Stomach smooth muscle (tissue), 2 donors: Measurements from ENCODE around the gene CLASRP.

ENCODE experiments used
- H3K27ac ChIP-seq: one replicate; pipeline ENCODE4 v1.7.0; 2013; ENCODE audit warnings: mild to moderate bottlenecking, low read length, inconsistent platforms
- H3K27me3 ChIP-seq, 2 donors: one replicate each; pipeline ENCODE4 v1.7.0; 2013; ENCODE audit warnings: low read length in 2 of 2; ENCODE audit not compliant: insufficient read depth in 2 of 2, control insufficient read depth in 1 of 2
- H3K36me3 ChIP-seq, 2 donors: one replicate each; pipeline ENCODE4 v1.7.0; 2013; ENCODE audit warnings: low read length in 2 of 2; ENCODE audit not compliant: control insufficient read depth in 2 of 2, insufficient read depth in 2 of 2
- H3K4me1 ChIP-seq: one replicate; pipeline ENCODE4 v1.7.0; 2013; ENCODE audit warnings: low read length; ENCODE audit not compliant: control insufficient read depth, insufficient read depth
- H3K4me3 ChIP-seq, 2 donors: one replicate each; pipeline ENCODE4 v1.7.0; 2013; ENCODE audit warnings: low read length in 2 of 2
- H3K9ac ChIP-seq, 2 donors: one replicate each; pipeline ENCODE4 v1.7.0; 2013; ENCODE audit warnings: low read length in 2 of 2, mild to moderate bottlenecking in 1 of 2
- H3K9me3 ChIP-seq, 2 donors: one replicate each; pipeline ENCODE4 v1.7.0; 2013; ENCODE audit warnings: low read length in 2 of 2; ENCODE audit not compliant: control insufficient read depth in 2 of 2
- donor health status: healthy.
- donor health status: Pancreatic carcinoma.

CLASRP gene

GRCh38 chr19:45097776-45098520, 59.1 kb downstream of the CLASRP start:
- peak overlapping the region in 1 of 2 donors; percentile 35 for H3K4me3 ChIP-seq
- peak overlapping the region; percentile 70 for H3K27ac ChIP-seq
- no peak overlapping the region for H3K9ac ChIP-seq
- H3K4me1 ChIP-seq: peaks cover 75% of the 10 kb centered on the region
- no peaks in the 10 kb centered on the region for H3K27me3 ChIP-seq
- no peaks in the 10 kb centered on the region for H3K36me3 ChIP-seq
- no peaks in the 10 kb centered on the region for H3K9me3 ChIP-seq

GRCh38 chr19:45098521-45099466, 59.9 kb downstream of the CLASRP start:
- no peaks in the 10 kb centered on the region for H3K36me3 ChIP-seq
- peak overlapping the region; percentile 70 for H3K27ac ChIP-seq
- H3K27me3 ChIP-seq: no peaks in the 10 kb centered on the region
- no peaks in the 10 kb centered on the region for H3K9me3 ChIP-seq
- peaks cover 74% of the 10 kb centered on the region for H3K4me1 ChIP-seq
- peak overlapping the region in 1 of 2 donors; percentile 5 for H3K9ac ChIP-seq
- H3K4me3 ChIP-seq: peak overlapping the region in 1 of 2 donors; percentile 35

DNA sequence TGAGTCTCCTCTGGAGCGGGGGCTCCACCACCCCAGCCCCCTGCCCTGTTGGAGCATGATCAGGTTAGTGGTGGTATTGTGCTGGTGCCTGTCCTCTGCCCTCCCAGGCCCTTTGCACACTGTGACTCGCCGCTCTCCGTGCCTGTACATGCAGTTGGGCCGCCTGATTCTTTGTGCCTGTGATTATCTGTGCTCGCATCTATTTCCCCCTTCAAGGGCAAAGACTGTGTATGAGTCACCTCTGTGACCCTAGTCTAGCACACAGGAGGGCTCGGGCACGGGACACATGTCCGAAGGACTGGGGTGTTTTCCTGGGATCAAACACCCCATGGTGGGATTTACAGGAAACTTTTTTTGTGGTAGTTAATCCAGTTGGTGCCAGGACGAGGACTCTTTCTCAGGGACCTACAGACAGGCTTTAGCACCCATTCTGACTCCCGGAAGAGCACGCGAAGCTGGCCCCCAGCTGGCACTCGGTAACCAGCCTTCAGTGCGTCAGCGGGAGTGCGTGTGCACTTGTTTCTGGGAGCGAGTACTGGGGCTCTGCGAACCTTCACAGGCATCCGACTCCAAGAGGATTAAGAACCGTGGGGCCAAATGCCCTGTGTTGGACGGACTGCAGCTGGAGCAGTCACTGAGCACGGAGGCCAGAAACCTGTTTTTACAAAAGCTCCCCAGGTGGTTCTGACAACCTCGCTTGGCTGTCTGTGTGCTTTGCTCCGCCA, 60.8 kb downstream of the CLASRP start:
- peaks cover 73% of the 10 kb centered on the region for H3K4me1 ChIP-seq
- H3K27me3 ChIP-seq: no peaks in the 10 kb centered on the region
- peak overlapping the region in 1 of 2 donors; percentile 15 for H3K4me3 ChIP-seq
- H3K36me3 ChIP-seq: no peaks in the 10 kb centered on the region
- H3K27ac ChIP-seq: peak overlapping the region; percentile 70
- no peaks in the 10 kb centered on the region for H3K9me3 ChIP-seq
- H3K9ac ChIP-seq: peak overlapping the region in 1 of 2 donors; percentile 42

DNA sequence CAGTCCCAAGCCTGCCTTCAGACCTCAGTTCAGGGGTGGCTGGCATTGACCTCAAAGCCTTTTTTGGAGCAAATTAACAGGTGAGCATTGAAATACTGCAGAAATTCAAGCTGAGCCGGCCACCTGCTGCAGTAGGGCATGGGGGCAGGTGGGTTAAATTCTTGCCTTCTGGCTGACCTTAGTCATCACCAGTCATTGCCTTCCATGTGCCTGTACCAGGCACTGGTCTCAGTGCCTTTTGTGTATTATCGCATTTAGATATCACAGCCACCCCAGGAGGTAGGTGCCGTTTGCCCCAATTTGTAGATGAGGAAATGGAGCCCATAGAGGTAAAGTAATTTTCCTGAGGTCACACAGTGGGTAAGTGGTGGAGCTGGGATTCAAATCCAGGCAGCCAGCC, 61.4 kb downstream of the CLASRP start:
- Histone ChIP-seq H3K27ac (peak overlapping the region; percentile 70), H3K9ac (no peak overlapping the region), H3K9me3 (no peaks in the 10 kb centered on the region), H3K4me3 (no peak overlapping the region), H3K36me3 (no peaks in the 10 kb centered on the region), H3K27me3 (no peaks in the 10 kb centered on the region), H3K4me1 (peaks cover 71% of the 10 kb centered on the region)

DNA sequence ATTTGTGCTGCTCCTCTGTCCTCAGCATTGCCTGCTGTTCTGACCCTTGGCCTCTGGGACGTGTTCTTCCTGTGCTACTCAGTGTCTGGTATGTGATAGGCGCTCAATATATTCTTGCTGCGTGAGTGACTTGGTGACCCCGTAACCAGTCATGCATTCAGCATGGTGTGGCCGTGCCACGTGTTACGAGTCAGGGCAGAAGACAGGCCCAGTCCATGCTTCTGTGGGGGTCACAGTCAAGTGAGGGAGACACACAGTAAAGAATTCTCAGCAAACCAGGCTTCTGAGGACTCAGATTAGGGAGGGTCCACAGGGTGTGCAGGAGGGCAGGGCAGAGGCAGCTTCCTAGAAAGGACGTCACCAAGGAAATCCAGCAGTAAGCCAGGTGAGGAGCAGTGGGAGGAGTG, 62.0 kb downstream of the CLASRP start:
- H3K36me3 ChIP-seq: no peaks in the 10 kb centered on the region
- no peak overlapping the region for H3K4me3 ChIP-seq
- H3K9ac ChIP-seq: peak overlapping the region in 1 of 2 donors; percentile 36
- peak overlapping the region; percentile 70 for H3K27ac ChIP-seq
- peaks cover 64% of the 10 kb centered on the region for H3K4me1 ChIP-seq
- no peaks in the 10 kb centered on the region for H3K27me3 ChIP-seq
- no peaks in the 10 kb centered on the region for H3K9me3 ChIP-seq

- no peaks in the 10 kb centered on the region for H3K27me3 ChIP-seq
- no peak overlapping the region for H3K4me3 ChIP-seq
- H3K9ac ChIP-seq: no peak overlapping the region
- H3K4me1 ChIP-seq: peaks cover 57% of the 10 kb centered on the region
- H3K36me3 ChIP-seq: no peaks in the 10 kb centered on the region
- H3K27ac ChIP-seq: no peak overlapping the region
- H3K9me3 ChIP-seq: no peaks in the 10 kb centered on the region
Measured at GRCh38 chr19:45101806-45102205, 63.0 kb downstream of the CLASRP start.

DNA sequence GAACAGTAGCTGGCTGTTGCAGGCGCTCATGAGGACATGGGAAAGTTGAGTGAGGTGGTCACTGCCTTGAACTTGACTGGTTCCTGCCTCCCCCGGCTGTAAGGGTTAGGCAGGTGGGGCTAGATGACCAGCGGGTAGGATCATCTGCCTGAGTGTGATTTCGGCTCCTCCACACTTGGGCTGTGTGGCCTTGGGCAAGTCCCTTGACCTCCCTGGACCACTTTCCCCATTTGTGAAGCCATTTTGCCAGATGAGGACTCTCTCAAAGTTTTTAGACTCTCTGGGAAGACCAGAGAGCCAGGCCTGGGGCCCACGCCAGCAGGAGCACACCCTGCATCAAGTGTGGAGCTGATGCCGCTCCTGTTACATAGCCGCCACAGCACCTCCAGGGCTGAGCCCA, 63.6 kb downstream of the CLASRP start:
- Histone ChIP-seq H3K4me3 (no peak overlapping the region), H3K27me3 (no peaks in the 10 kb centered on the region), H3K9ac (no peak overlapping the region), H3K4me1 (peaks cover 50% of the 10 kb centered on the region), H3K27ac (no peak overlapping the region), H3K9me3 (no peaks in the 10 kb centered on the region), H3K36me3 (no peaks in the 10 kb centered on the region)

GRCh38 chr19:45103156-45103507, 64.3 kb downstream of the CLASRP start:
- Histone ChIP-seq H3K27ac (no peak overlapping the region), H3K9me3 (no peaks in the 10 kb centered on the region), H3K4me3 (peak overlapping the region in 1 of 2 donors; percentile 22), H3K4me1 (peaks cover 43% of the 10 kb centered on the region), H3K36me3 (no peaks in the 10 kb centered on the region), H3K9ac (no peak overlapping the region), H3K27me3 (no peaks in the 10 kb centered on the region)

DNA sequence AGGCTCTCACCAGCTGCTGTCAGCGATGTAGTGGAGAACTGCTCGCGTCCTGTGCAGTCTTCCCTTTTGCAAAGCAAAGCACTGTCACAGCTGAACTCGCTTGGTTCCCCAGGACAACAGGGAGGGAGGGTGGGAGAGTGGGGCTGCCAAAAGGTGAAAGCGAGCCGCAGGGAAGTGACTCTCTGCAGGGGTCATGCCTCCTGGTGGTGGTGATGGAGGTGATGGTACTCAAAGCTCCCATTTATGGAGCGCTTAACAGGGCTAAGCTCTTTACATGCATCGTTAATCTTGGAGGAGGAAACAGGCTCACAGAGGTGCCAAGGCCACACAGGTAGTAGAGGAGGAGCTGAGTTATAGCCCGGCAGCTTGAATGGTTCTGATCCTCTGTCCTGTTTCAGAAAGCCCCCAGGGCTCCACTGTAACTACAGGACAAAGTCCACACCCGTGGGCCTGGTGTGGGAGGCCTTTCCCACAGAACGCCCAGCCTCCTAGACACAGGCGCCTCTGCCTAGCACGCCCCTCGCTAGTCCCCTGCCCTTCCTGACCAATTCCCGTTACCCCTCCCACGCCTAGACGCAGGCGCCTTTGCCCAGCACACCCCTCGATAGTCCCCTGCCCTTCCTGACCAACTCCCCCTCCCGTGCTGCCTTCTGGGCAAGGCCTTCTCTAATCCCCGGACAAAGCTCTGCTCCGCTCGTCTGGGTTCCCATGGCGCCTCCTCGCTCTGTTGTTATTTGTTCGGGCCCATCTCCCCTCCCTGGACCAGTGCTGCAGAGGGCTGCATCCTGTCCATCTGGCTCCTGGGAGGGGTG, 64.9 kb downstream of the CLASRP start:
- H3K27ac ChIP-seq: no peak overlapping the region
- peaks cover 37% of the 10 kb centered on the region for H3K4me1 ChIP-seq
- no peak overlapping the region for H3K4me3 ChIP-seq
- no peaks in the 10 kb centered on the region for H3K9me3 ChIP-seq
- H3K27me3 ChIP-seq: no peaks in the 10 kb centered on the region
- H3K9ac ChIP-seq: peak overlapping the region in 1 of 2 donors; percentile 29
- no peaks in the 10 kb centered on the region for H3K36me3 ChIP-seq
